GM12864 (cell line): ENCODE results near the gene SUSD6.

ENCODE experiments used
- DNase-seq: peaks from one replicate; pipeline ENCODE4 v3.0.0-alpha.2; 2011; ENCODE audit warnings: low read depth
- H3K4me3 ChIP-seq: 2 replicates; pipeline ENCODE4 v1.5.1; 2011; ENCODE audit warnings: mild to moderate bottlenecking, low read depth, low read length, control low read depth
- CTCF ChIP-seq: IDR thresholded peaks from 2 replicates; pipeline ENCODE4 v1.5.1; 2011; ENCODE audit warnings: low read depth, mild to moderate bottlenecking, moderate library complexity, low read length, control low read depth, inconsistent platforms; ENCODE audit errors: missing control alignments

Gene SUSD6

GRCh38 chr14:69629225-69630127 lies 18.1 kb downstream of the SUSD6 start:
- TF ChIP-seq CTCF: no peak
- no peak for DNase-seq
- H3K4me3 ChIP-seq: peak overlapping the region; percentile 35; the same call in 1 of the 2 replicates

GRCh38 chr14:69630360-69630759 lies 19.0 kb downstream of the SUSD6 start:
- no peak overlapping the region for H3K4me3 ChIP-seq
- no peak for TF ChIP-seq CTCF
- DNase-seq: no peak

- no peak for DNase-seq
- no peak overlapping the region for H3K4me3 ChIP-seq
- no peak for TF ChIP-seq CTCF
Measured at GRCh38 chr14:69631509-69631908, 20.1 kb downstream of the SUSD6 start.

GRCh38 chr14:69632164-69632563 lies 20.8 kb downstream of the SUSD6 start:
- TF ChIP-seq CTCF: no peak
- no peak overlapping the region for H3K4me3 ChIP-seq
- DNase-seq: no peak

- TF ChIP-seq CTCF: no peak
- H3K4me3 ChIP-seq: no peak overlapping the region
- no peak for DNase-seq
Measured at GRCh38 chr14:69632593-69633151, 21.3 kb downstream of the SUSD6 start.

GRCh38 chr14:69633238-69633637 lies 21.8 kb downstream of the SUSD6 start:
- no peak for DNase-seq
- no peak overlapping the region for H3K4me3 ChIP-seq
- TF ChIP-seq CTCF: no peak
